Stimulated activated CD4-positive, alpha-beta T cell treated with anti-CD3 and anti-CD28 coated beads, Interleukin-4, amount 100 ng/mL, for 4 hours (primary cell): ENCODE results near the gene UCK2.

Source experiments
- DNase-seq, 2 experiments: peaks; one replicate each; pipeline ENCODE4 v3.0.0-alpha.2; 2020

UCK2 gene

DNA sequence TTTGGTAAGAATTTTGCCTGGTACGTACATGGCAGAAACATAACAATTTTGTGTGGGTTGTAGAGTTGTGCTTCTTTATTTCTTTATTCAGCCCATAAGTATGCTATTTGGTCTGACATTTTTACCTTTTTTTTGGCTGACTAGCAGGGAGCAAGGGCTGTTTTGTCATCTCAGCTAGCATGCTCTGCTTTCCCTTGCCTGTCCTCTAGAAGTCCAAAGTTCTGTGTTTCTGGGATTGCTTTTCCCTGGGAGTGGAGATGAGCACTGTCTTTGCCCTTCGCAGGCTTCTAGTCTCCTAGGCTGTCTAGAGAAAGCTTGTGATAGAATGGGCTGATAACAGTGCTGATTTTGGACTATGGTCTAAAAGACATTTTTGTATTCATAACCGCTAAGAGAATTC is 7.5 kb downstream of the UCK2 start:
- DNase-seq, result no peak

DNA sequence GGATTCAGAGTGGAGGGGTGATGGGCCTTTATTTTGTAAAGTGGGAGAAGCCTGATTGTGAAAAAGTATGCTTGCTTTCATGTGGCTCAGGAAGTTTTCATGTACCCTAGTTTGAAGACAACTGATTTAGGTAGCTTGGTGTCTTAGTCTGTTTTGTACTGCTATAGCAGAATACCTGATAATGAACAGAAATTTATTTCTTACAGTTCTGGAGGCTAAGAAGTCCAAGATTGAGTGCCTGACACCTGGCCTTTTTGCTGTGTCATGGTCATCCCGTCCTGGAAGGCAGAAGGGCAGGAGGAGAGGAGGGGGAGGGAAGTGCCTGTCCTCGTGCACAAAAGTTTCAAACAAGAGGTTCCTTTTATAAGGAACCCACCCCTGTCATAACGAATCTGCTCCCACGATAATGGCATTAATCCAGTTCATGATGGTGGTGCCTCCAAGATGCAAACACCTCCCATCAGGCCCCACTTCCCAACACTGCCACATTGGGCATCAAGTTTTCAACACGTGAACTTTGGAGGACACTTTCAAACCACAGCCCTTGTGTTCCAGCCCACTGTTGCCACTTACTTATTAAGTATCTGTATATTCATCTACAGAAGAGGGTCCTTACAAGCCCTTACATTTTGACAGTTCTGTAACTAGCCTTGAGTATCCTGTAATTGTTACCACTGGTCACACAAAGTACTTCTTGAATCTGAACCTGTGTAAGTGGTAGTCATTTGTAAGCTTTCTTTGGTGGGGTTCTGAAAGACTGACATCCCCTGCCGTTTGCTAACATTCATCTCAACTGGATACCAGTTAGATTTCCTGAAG is 9.5 kb downstream of the UCK2 start:
- DNase-seq, result no peak

DNA sequence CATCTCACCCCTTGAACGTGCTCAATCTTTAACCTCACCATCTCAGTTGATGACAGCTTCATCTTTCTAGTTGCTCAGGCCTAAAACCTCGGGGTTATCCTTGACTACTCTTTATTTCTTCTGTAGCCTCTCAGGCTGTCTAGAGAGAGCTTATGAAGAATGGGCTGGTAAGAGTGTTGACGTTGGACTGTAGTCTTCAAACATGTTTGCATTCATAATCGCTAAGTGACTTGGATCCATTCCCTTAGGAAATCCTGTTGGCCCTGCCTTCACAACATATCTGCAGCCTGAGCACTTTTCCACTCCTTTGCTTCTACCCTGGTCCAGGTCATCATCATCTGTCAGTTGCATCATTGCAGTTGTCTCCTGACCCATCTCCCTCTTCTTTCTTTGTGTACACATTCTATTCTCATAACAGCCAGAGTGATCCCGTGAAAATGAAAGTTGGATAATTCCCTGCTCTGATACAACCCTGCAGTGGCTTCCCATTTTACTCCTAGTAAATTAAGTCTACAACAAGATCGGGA is 10.5 kb downstream of the UCK2 start:
- no peak for DNase-seq

DNA sequence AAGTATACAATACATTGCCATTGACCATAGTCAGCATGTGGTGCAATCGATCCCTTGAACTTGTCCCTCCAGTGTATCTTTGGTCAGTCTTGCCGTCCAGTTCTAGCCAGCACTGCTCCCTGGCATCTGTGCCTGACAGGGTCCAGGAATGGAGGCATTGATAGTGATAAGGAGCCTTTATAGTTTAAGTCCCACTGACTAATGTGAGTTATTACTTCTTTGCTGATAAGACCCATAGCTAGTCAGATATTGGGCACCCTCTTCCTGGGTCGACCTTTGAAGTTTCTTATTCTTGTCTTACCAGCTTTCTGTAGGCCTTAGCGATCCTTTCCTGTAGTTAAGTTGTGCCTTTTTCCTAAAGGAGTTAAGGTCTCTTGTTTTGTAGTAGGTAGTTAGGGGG is 13.0 kb downstream of the UCK2 start:
- DNase-seq, result no peak

DNA sequence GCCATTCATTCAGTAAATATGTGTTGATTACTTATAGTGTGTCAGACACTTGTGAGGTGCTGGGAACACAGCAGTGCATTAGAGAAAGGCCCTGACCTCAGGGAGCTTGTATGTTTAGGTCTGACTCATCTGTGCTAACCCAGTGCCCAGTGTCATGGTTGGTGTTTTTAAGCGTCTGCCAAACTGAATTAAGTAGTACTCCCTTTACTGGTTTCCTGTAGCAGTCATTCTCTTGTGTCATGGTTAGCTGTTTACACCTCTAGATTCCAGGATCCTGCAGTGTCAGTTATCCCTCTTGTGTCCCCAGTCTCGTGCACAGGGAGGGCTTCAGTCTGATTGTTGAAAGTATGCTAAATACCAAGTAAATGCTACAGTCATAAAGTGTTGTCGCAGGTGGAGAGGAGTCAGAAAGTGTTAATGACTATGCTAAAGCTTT is 14.2 kb downstream of the UCK2 start:
- DNase-seq, result no peak

DNA sequence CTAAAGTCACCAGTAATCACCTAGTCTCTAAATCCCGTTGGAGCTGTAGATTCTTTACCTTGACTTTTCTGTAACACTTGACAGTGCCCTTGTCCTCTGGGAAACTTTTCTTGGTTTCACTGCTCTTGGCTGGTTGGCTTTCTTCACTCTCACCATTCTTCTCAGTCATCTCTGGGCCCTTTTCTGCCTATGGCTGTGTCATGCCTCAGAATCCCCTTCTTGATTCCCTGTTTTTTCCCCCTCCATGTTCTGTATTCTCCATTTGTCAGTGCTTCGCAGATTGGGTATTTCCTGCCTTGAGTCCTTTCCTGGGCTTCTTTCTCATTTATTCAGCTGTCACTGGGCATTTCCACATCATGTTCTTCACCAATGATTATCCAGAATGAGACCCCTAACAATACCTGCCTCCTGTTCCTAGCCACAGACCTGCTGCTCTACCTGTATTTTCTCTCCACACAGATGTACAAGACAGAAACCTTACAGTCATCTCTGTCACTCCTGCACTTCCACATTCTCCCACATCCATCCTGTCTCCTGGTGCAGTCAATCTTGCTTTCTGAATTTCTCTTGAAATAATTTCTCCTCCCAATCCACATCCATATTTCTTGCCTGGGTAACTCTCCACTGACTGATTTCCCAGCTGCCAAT is 14.7 kb downstream of the UCK2 start:
- DNase-seq, result no peak

DNA sequence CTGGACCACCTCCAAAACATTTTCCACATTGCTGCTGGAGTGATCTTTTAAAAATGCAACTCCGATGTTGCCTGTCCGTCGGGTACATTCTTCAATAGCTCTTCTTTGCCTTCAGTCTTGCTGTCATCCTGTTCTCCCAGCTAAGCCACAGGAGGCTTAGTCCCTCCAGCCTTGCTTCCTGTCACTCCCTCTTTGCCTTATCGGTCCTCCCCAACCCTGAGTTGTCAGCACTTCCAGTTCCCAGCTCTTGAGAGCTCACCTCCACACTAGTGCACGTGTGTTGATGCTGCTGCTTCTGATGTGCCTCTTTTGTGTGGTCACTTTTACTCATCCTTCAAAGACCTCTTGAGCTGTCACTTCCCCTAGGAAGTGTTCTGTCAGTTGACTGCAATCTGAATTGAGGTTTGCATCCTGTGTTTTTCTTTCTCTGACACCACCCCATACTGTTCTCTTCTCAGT is 15.3 kb downstream of the UCK2 start:
- DNase-seq, result no peak

DNA sequence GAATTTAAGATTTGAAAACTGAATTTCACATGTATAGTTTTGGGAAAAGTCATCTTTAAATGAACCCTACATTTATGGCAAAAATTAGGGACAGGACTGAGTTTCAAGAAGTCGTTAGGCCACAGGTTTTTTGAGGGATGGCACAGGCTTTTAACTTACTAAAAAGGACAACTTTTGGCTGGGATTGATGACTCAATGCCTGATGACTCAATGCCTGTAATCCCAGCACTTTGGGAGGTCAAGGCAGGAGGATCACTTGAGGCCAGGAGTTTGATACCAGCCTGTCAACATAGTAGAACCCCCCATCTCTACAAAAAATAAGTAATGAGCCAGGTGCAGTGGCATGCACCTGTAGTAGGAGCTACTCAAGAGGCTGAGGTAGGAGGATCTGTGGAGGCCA is 15.9 kb downstream of the UCK2 start:
- no peak for DNase-seq

DNA sequence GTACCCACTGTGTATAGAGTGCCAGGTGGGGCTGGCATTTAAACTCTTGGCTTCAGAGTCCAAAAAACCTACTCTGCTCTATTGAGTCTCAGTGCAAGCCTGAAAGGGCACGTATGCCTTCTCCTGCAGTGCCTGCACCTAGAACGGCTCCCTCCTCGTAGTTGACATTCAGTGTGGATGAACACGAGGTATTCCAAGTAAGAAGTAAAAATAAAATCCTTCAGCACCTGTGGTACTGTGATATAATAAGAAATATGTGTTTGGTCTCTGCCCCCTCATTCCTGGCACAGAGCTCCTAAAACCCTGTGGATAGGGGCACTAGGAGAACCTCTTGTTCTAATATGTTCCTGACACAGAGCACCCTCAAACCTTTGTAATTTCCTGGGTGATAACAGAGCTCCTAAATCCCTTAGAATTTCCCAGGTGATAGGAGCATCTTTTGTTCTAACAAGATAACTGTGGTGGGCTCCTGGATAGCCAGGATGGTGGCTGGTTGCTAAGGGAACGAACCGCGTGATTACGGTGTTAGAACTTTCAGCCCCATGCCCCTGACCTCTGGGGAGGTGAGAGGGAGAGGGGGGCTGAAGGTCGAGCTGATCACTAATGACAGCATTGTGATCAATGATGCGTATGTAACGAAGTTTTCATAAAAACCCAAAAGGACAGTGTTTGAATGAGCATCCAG is 16.8 kb downstream of the UCK2 start:
- no peak for DNase-seq

DNA sequence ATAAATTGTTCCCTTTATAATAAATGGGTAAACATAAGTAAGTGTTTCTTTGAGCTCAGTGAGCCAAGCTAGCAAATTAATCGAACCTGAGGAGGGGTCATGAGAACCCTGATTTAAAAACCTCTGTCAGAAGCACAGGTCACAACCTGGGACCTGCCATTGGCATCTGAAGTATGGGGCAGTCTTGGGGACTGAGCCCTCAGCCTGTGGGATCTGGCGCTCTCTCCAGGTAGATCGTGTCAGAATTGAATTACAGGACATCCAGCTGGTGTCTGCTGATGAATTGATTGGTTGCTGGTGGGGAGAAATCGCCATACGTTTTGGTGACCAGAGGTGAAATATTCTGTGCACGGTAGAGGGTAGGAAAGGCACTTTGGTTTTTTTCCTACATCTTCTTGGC is 17.5 kb downstream of the UCK2 start:
- no peak for DNase-seq

DNA sequence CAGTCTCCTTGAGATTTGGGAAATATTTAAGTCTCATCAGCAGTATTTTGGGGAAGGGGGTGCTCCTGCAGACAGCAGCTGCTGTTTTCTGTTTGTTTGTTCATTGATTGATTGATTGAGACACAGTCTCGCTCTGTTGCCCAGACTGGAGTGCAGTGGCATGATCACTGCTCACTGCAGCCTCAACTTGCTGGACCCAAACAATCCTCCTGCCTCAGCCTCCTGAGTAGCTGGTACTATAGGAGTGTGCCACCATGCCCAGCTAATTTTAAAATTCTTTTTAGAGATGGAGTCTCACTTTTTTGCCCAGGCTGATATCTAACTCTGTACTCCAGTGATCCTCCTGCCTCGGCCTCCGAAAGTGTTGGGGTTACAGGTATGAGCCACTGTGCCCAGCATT is 18.2 kb downstream of the UCK2 start:
- DNase-seq, result no peak

DNA sequence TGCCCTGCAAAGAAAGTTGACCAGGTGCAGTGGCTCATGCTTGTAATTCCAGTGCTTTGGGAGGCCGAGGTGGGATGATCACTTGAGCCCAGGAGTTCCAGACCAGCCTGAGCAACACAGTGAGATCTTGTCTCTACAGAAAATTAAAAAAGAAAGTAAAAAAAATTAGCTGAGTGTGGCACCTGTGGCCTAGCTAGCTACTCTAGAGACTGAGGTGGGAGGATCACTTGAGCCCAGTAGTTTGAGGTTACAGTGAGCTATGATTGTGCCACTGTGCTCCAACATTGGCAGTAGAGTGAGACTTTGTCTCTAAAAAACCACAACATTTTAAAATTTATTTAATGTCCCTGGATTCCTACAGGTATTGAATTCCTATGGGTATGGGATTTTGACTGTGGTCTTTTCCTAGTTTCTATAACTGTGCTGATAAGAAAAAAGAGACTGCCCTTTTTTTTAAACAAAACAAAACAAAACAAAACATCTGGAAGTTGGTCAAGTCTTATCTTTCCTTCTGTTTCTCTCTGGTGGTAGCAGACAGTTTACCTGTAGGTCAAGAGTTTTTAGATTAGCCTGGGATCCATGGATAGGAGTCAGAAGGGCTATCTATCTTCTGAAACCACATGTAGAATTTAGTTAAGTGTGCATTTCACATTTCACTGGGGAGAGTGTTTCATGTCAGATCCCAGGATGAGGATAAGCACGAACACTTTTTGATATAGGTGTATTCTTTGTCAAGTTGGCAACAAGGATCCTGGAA is 18.8 kb downstream of the UCK2 start:
- no peak for DNase-seq

DNA sequence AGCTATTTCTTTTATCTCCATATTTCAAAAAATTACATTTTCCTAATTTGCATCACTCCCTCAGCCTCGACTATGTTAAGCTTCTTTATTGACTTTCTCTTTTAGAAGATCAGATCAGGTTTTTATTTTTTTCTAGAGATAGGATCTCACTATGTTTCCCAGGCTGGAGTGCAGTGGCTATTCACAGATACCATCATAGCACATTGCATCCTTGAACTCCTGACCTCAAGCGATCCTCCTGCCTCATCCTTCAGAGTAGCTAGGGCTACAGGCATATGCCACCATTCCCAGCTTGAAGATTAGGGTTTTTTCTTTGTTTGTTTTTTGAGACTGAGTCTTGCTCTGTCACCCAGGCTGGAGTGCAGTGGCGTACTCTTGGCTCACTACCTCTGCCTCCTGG is 20.1 kb downstream of the UCK2 start:
- no peak for DNase-seq

DNA sequence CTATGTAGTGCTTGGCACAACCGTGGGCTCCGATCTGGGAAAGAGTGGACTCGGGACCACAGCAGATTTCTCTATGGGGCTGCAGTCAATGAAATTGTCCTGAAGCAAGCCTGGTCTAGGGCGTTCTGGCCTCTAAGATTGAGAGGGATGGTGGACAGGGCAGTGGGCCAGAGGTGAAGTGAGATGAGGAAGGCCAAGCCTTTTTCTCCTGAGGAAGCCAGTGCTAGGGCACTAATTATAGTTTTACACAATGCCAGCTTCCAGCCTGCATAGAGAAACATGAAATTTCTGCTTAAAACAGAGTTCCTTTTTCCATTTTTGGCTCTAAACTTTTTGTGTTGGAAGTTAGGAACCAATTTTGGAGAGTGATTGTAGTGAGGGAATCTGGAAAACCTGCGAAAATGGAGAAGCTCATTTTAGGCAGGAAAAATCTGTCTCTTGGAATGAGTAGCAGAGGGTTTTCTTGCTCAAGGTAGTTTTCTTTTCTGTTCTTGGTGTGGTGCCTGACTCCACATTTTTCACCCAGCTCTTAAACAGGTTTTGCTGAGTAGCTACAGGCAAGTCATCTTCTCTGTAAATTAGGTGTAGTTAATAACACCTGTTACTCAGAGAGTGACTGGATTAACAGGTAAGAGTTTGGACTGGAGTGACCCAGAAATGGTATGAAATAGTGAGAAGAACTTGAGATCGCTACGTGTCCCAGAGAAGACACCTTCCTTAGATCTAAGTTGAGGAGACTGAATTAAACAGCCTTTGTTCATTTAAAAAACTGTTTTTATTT is 22.1 kb downstream of the UCK2 start:
- DNase-seq, result no peak

DNA sequence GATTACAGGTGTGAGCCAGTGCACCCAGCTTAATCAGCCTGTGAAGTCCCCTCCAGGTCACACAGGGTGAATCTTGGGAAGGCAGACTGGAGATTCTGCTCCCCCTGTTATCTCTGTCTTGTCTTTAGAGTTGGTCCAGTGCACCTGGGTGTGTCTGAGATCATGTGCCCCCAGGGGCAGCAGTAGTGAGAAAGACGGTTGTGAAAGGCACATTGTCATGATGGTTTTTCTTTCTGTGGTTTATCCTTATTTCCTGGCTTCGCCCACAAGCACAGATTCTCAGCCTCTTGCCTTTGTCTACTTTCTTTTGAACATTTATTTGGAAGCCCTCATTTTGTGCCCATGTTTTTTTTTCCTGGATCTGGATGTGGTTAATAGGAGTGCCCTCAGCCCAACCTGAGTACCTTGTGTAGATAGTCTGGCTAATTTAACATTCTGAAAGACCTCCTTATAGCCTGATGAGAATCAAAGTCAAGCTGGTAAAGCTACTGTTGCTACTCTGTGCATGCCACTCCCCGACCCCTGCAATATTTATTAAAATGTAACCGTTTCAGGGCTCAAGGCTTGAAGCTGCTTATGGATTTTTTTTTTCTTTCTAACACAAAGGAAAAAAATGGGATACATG is 23.7 kb downstream of the UCK2 start:
- no peak for DNase-seq

DNA sequence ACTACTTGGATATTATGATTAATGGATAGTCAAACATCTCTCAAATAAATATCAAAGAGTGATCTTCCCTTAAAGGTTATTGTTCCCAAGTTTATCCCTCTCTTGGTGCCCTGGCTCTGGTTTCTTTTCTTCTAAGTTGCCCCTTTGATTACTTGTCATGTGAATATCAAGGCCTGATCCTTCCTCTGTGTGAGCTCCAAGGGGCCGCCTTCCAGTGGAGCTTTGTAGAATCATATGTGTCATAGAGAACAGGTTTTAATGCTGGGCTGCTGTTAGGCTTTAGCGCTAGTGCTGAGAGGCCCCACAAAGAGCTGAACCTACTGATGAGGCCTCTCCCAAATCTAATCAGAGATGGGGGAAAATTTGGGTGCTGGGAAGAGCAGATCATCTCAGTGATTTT is 25.5 kb downstream of the UCK2 start:
- no peak for DNase-seq

DNA sequence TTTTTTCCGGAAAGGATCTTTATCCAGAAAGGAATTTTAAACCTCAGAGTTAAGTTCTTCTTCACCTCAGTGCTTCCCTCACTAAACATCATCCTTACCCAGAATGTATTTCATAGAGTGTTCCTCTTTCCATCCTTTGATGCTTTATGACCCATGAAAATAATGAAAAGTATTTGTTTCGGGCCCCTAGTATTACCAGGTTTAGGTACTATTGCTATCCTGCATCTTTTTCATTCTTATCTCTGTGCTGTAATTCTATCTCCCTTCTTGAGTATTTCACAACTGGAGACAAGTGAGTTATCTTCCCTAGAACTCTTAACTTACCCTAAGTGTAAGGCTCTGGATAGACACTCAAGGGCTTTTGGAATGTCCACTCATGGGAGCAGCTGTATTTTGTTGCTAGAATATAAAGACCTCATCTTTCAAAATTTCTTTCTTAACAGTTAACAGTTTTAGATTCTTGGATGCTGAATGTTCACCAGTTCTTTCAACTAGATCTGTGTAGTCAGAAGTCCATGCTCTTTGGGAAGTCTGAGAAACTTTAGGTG is 26.2 kb downstream of the UCK2 start:
- no peak for DNase-seq

DNA sequence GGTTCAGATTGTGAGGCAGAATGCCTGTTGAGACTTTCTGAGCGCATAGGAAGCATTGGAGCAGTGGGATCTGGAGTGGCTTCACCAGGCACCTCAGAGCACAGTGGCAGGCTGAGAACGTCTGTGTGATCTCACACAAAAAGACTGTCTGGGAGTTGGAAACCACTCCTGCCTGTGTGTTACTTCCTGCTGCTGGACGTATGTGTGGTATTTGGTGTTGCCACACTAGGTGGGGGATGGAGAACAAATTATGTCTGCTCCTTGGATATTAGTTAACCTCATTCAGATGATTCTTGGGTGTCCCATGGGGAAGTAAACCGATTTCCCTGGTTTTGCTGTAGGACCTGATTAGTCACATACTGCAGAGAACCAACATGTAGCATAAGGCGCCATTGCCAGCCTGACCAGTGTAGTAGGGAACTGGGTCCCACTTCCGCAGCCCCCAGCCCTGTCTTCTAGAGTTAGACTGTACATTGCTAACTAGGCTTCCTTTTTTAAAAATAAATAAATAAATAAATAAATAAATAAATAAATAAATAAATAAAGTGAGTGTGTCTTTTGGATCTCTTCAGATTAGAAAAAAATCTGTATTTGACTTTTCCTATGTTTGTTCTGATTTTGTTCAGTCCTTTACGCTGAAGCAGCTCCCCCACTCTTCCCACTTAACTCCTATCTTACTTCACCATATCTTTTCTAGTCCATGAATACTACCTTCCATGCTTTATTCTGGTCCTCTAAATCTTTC is 26.9 kb downstream of the UCK2 start:
- DNase-seq, result no peak

DNA sequence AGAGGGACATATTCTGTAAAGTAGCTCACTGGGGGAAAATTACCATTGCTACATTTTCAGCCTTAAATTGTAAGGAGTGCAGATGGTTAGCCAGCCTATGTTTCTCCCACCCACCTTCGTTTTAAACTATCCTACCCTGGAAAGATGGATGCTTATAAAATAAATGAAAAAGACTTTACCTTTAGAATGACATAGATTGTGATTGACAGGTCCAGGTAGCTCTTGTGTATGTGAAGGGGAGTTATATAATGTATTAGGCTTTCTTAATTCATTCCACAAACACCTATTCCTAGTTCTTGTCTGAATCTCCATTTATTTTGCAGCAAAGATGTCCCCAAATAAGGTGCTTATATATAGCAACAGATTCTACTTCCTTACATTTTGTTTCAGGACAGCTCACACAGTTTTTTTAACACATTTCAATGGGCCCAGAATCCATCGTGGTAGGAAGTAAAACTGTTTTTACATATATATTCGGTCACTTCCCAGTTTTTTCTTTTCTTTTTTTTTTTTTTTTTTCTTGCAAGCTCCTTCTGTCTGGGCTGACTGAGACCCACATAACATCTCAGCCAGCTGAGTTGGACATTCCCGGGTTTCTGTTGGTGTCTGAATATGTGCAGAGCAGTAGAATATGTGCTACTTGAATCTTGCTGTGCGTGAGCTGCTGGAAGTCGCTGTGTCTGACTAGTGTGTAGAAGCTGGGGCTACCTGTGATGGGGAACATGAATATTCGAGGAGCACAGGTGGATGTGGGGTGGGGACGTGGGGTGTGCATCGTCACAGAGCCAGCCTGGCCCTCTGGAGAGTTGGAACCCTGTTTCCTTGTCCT is 27.8 kb downstream of the UCK2 start:
- DNase-seq, result no peak

DNA sequence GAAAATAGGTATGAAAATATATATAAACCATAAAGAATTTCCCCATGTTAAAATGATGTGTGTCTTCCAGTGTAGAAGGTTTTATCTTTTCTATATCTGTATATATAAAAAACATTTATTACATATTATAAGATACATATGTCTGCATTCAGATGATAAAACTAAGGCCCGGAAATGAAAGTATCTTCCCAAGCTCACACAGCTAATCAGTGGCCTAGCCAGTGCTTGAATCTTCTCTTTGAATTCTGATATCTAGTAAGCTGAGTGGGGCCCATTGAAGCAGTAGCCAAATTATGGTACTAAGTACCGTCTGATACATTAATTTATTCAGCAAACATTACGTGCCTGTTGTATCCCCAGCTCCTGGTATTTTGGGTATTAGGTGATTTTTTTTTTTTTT is 28.6 kb downstream of the UCK2 start:
- no peak for DNase-seq
